ENCODE data around the gene CHMP1B. TPM values are rescaled to one million over a fixed set of nuclear protein-coding genes. Genes with fewer than 3 reads are reported as not detected.
A peak's percentile ranks its signal among the peaks of the same experiment; 100 is the strongest.

The CHMP1B gene
- total RNA-seq, 2 experiments from 2014 or later: 64.4 to 67.4 TPM

DNA sequence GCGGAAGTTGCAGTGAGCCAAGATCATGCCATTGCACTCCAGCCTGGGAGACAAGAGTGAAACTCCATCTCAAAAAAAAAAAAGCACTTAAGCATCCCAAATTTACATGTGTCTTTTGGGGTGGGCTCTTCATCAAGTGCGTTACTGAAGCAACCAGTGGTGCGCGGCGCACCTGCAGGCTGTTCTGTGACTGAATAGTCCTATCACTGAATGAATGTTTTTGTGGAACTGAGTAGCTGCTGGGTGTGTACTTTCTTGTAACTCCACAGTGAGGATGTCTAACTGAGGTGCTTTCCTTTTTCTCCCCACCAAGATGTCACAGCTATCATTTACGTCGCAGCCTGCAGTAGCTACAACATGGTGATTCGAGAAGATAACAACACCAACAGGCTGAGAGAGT lies 17.0 kb downstream of the CHMP1B start:
- DNase-seq (no peak), ATAC-seq (ENCODE audit: poor library complexity) (no peak)
- ChIA-PET CTCF (no interaction called here), POLR2A (no interaction called here)
- Mint-ChIP-seq H3K9me3 (no peaks in the 10 kb centered on the region), H3K4me3 (no peak overlapping the region), H3K4me1 (ENCODE audit: low read depth) (no peaks in the 10 kb centered on the region), H3K27me3 (peaks cover 14% of the 10 kb centered on the region), H3K27ac (no peak overlapping the region), H3K36me3 (ENCODE audit: low read depth) (no peaks in the 10 kb centered on the region)
- intact Hi-C loops (cut with DNase I, micrococcal nuclease): no loop called here
- Histone ChIP-seq H3K4me1 (ENCODE audit: insufficient read depth, low read length) (no peaks in the 10 kb centered on the region), H3K27ac (ENCODE audit: low read depth in 1 of 2, low read length in 2 of 2) (no peak overlapping the region), H3K36me3 (ENCODE audit: insufficient read depth, low read length) (no peaks in the 10 kb centered on the region), H3K9me3 (ENCODE audit: control insufficient read depth in 1 of 2, insufficient read depth in 1 of 2, low read length in 2 of 2) (no peaks in the 10 kb centered on the region), H3K27me3 (ENCODE audit: control insufficient read depth in 1 of 2, insufficient read depth in 2 of 2, low read length in 2 of 2) (peaks cover 0 to 2% of the 10 kb centered on the region in 2 experiments), H3K4me3 (ENCODE audit: low read length) (no peak overlapping the region)
- TF ChIP-seq, protein P1, sequence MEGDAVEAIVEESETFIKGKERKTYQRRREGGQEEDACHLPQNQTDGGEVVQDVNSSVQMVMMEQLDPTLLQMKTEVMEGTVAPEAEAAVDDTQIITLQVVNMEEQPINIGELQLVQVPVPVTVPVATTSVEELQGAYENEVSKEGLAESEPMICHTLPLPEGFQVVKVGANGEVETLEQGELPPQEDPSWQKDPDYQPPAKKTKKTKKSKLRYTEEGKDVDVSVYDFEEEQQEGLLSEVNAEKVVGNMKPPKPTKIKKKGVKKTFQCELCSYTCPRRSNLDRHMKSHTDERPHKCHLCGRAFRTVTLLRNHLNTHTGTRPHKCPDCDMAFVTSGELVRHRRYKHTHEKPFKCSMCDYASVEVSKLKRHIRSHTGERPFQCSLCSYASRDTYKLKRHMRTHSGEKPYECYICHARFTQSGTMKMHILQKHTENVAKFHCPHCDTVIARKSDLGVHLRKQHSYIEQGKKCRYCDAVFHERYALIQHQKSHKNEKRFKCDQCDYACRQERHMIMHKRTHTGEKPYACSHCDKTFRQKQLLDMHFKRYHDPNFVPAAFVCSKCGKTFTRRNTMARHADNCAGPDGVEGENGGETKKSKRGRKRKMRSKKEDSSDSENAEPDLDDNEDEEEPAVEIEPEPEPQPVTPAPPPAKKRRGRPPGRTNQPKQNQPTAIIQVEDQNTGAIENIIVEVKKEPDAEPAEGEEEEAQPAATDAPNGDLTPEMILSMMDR (IDR thresholded peaks at IDR 0.05): no peak

DNA sequence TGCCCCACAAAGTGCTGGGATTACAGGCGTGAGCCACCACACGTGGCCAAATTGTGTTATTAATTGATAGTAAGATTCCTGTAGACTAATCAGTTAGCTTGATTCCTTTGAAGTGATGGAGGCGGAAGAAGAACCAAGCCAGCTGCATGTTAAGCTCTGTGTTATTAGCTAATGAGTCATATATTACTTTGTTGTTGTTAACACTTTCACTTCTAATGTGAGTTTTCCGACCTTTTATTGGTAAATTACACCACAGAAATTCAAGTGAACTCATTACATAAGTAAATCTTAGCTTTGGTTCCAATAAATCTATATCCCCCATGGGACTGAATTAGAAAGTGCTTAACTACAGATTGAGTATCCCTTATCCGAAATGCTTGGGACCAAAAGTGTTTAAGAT lies 20.3 kb downstream of the CHMP1B start:
- Mint-ChIP-seq H3K36me3 (ENCODE audit: low read depth) (peaks cover 1% of the 10 kb centered on the region), H3K4me1 (ENCODE audit: low read depth) (no peaks in the 10 kb centered on the region), H3K9me3 (no peaks in the 10 kb centered on the region), H3K4me3 (no peak overlapping the region), H3K27me3 (peaks cover 9% of the 10 kb centered on the region), H3K27ac (no peak overlapping the region)
- TF ChIP-seq, protein P1 (IDR thresholded peaks at IDR 0.05): no peak
- intact Hi-C loops (cut with DNase I, micrococcal nuclease): no loop called here
- no peaks in the 10 kb centered on the region for H3K4me1 ChIP-seq (ENCODE audit: insufficient read depth, low read length)
- ATAC-seq (ENCODE audit: poor library complexity) (no peak), DNase-seq (no peak)
- no peak overlapping the region for H3K27ac ChIP-seq (ENCODE audit: low read depth in 1 of 2, low read length in 2 of 2)
- peaks cover 0 to 6% of the 10 kb centered on the region in 2 experiments for H3K9me3 ChIP-seq (ENCODE audit: control insufficient read depth in 1 of 2, insufficient read depth in 1 of 2, low read length in 2 of 2)
- POLR2A ChIA-PET: no interaction called here
- no peak overlapping the region for H3K4me3 ChIP-seq (ENCODE audit: low read length)
- CTCF ChIA-PET: interaction anchor here (2.8 kb wide), 1 partner anchor 139 kb away, joined by 8 read pairs; no protein-coding TSS in a partner anchor
- H3K36me3 ChIP-seq (ENCODE audit: insufficient read depth, low read length): no peaks in the 10 kb centered on the region
- H3K27me3 ChIP-seq (ENCODE audit: control insufficient read depth in 1 of 2, insufficient read depth in 2 of 2, low read length in 2 of 2): no peaks in the 10 kb centered on the region

DNA sequence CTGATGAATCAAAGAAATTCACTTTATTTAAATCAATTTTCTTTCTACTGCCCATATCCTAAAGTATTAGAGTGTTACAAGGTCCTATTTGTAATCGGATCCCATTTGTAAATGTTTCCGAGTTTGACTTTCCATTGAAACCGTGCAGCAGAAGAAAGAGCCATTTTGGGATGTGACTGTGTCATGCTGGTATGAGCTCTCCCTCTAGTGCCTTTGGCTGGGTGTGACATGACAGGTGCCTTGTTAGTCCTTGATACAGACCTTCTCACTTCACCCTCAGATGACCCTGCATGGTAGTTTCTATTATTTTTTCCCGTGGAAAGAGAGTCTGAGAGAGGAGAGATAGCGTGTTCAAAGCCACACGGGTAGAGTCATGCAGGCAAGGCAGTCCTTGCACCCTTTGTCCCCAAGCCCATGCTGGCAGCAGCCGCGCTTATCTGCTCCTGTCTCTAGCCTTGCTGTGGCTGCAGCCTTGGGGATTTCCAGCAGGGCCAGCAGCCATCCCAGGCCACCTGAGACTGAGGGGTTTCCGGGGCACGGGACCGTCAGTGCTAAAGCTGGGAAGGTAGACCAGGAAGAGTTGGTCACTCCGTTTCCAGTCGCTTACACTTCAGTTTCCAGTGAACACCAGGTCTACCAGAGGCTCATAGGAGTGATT lies 21.4 kb downstream of the CHMP1B start:
- H3K36me3 Mint-ChIP-seq (ENCODE audit: low read depth): peaks cover 5% of the 10 kb centered on the region
- intact Hi-C loops (cut with DNase I, micrococcal nuclease): loop anchor here (2.0 kb wide), 2 partner anchors 140 to 220 kb away; no protein-coding TSS in a partner anchor
- POLR2A ChIA-PET: interaction anchor here (1.1 kb wide), 1 partner anchor 22 kb away, joined by 3 read pairs; no protein-coding TSS in a partner anchor
- TF ChIP-seq, protein P1 (IDR thresholded peaks at IDR 0.05): peak; percentile 45
- H3K9me3 Mint-ChIP-seq: no peaks in the 10 kb centered on the region
- H3K4me1 ChIP-seq (ENCODE audit: insufficient read depth, low read length): no peaks in the 10 kb centered on the region
- CTCF ChIA-PET: interaction anchor here (0.6 to 2.8 kb wide), 2 partner anchors 82 to 140 kb away, joined by 6 to 8 read pairs; no protein-coding TSS in a partner anchor
- no peak overlapping the region for H3K4me3 Mint-ChIP-seq
- no peak overlapping the region for H3K27ac Mint-ChIP-seq
- no peak overlapping the region for H3K4me3 ChIP-seq (ENCODE audit: low read length)
- peaks cover 0 to 6% of the 10 kb centered on the region in 2 experiments for H3K9me3 ChIP-seq (ENCODE audit: control insufficient read depth in 1 of 2, insufficient read depth in 1 of 2, low read length in 2 of 2)
- no peaks in the 10 kb centered on the region for H3K27me3 ChIP-seq (ENCODE audit: control insufficient read depth in 1 of 2, insufficient read depth in 2 of 2, low read length in 2 of 2)
- peaks cover 3% of the 10 kb centered on the region for H3K36me3 ChIP-seq (ENCODE audit: insufficient read depth, low read length)
- DNase-seq: peak in 5 of 14 experiments; percentile 7 to 55 (median 28)
- no peaks in the 10 kb centered on the region for H3K4me1 Mint-ChIP-seq (ENCODE audit: low read depth)
- no peak overlapping the region for H3K27ac ChIP-seq (ENCODE audit: low read depth in 1 of 2, low read length in 2 of 2)
- ATAC-seq (ENCODE audit: poor library complexity): peak; percentile 41
- peaks cover 4% of the 10 kb centered on the region for H3K27me3 Mint-ChIP-seq

All from CD4-positive, alpha-beta T cell (primary cell).